ENCODE measurements around the gene FAM163B.
A peak's percentile ranks its signal among the peaks of the same experiment; 100 is the strongest.

The FAM163B gene

DNA sequence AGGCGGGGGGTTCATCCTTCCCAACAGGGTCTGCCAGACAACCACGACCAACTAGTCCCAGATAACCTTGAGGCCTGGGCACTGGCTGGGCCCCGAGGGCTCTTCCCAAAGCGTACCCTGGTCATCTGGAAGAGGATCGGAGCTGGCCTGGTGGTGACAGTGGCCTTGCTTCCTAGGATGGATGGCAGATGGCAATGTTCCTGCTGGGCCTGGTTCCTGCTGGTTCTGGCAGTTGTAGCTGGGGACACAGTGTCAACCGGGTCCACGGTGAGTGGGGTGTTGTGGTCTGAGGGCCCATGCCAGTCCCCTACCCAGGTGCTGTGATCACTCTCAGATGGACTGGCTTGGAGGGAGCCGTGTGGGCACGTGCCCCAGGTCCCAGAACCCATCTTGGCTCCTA, 72.7 kb downstream of the FAM163B start:
- no peak overlapping the region for H3K4me3 ChIP-seq (replicated peaks; ENCODE audit: low read depth, low read length)
- TF ChIP-seq, protein P1, sequence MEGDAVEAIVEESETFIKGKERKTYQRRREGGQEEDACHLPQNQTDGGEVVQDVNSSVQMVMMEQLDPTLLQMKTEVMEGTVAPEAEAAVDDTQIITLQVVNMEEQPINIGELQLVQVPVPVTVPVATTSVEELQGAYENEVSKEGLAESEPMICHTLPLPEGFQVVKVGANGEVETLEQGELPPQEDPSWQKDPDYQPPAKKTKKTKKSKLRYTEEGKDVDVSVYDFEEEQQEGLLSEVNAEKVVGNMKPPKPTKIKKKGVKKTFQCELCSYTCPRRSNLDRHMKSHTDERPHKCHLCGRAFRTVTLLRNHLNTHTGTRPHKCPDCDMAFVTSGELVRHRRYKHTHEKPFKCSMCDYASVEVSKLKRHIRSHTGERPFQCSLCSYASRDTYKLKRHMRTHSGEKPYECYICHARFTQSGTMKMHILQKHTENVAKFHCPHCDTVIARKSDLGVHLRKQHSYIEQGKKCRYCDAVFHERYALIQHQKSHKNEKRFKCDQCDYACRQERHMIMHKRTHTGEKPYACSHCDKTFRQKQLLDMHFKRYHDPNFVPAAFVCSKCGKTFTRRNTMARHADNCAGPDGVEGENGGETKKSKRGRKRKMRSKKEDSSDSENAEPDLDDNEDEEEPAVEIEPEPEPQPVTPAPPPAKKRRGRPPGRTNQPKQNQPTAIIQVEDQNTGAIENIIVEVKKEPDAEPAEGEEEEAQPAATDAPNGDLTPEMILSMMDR (IDR thresholded peaks at IDR 0.05; ENCODE audit: low read length, missing control alignments) = no peak
- no peak for DNase-seq (ENCODE audit: low read depth)

DNA sequence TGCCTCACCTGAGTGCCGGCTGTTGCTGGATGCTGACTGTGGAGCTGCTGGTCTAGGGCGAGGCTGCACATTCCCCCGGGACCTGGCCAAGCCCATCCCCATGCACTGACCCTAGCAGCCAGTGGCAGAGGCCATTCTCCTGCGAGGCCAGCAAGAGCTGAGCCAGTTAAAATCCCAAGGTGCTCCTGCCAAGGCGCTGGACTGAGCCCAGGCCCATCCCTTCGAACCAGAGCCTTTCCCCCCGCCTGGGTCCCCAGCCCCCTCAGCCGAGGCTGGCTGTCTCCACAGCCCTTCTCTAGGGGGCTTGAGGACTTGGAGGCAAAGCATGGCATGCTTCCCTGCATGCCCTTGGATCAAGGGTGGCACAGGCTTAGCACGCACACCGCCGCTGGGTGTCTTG, 73.1 kb downstream of the FAM163B start:
- DNase-seq (ENCODE audit: low read depth) = no peak
- no peak overlapping the region for H3K4me3 ChIP-seq (replicated peaks; ENCODE audit: low read depth, low read length)
- TF ChIP-seq, protein P1 (IDR thresholded peaks at IDR 0.05; ENCODE audit: low read length, missing control alignments) = no peak

DNA sequence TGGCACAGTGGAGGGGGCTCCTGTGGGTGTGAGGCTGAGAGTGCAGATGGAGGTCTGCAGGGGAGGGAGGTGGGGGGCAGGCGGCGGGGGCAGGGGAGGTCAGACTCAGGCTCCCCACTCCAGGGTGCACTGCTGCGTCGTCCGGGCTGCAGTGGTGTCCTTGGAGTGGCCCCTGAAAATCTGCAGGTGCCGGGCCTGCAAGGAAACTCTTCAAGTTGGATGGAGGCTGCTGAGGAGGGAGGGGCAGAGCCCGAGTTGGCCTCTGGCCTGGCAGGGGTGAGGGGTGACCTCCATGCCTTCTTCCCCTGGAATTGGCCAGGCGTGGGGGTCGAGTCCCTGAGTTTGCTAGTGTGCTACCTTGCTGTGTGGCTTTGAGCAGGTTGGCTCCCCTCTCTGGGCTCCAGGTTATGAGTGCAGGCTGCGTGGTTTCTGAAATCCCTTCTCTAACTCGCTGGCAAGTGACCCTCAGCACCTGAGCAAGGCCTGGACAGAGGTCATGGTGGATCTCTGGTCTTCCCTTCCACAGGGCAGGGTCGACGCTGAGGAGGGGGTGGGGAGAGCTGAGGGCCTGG, 73.8 kb downstream of the FAM163B start:
- H3K4me3 ChIP-seq (replicated peaks; ENCODE audit: low read depth, low read length) = peak overlapping the region; percentile 33
- DNase-seq (ENCODE audit: low read depth) = no peak
- TF ChIP-seq, protein P1 (IDR thresholded peaks at IDR 0.05; ENCODE audit: low read length, missing control alignments) = no peak

DNA sequence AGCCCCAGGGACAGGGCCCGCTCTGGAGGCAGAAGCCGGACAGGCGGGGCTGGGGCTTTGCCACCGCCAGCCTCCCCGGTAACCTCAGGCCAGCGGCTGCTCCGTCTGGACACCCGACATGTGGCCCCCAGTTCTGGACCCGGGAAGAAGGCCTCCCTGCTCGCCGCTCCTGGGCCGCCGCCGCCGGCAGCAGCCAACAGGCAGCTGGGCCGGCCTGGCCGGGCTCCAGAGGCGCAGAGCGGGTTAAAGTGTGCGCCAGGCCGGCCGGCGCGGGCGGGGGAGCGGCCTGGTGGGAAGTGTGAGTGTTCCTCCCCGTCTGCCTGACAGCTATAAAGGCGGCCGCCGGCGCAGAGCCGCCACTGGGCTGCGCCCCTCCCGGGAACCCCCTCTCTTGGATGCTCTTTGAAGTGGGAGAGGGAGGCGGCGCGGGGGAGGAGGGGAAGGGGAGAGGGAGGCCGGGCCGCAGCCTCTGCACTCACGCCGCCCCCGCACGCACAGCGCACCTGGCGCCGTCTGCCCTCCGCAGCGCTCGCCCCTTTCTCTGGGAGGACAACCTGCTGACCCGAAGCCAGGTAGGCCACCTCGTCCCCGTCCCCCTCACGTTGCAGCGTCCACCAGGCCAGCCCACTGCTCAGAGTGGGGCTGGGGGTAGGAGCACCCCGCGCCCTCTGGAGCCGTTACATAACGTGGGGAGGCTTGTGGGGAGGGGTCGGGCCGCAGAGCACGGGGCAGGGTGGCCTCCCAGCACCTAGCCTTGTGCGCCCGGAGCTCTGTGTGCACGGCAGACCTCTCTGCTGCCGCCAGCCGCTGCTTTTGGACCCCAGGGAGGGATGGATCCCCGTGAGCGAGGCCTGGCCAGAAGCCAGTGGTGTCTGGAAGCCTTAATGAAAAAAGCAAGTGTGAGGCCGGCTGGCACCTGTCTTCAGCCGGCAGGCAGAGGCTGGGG, 74.6 kb downstream of the FAM163B start, which contains the start of gene ADAMTSL2:
TSS of gene ADAMTSL2 (plus strand) at position 359 of the 946 bp plus-strand sequence. CDS start 2,009 bp downstream, outside the sequence.
- peak within 1 kb of the TSS; percentile 33 for H3K4me3 ChIP-seq (replicated peaks; ENCODE audit: low read depth, low read length)
- peak; percentile 76 for DNase-seq (ENCODE audit: low read depth)
- TF ChIP-seq, protein P1 (IDR thresholded peaks at IDR 0.05; ENCODE audit: low read length, missing control alignments) = no peak

DNA sequence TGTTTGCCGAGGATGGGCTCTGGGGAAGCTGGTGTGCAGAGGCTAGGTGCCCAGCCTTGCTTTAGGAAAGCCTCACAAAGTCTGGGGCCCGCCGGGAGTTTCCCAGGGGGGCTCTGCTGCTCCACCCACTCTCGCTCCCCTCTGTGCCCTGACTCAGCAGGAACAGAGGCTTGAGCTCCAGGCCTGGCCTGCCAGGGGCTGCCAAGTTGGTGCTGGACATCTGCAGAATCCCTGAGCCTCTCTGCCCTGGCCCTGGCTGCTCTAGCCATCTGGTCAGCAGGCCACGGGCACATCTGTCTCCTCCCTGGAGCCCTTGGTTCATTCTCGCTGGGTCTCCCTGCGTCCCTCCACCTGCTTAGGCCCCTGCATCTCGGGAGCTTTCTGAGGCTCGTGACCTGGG, 75.3 kb downstream of the FAM163B start:
- TF ChIP-seq, protein P1 (IDR thresholded peaks at IDR 0.05; ENCODE audit: low read length, missing control alignments) = no peak
- DNase-seq (ENCODE audit: low read depth) = no peak
- H3K4me3 ChIP-seq (replicated peaks; ENCODE audit: low read depth, low read length) = no peak overlapping the region

DNA sequence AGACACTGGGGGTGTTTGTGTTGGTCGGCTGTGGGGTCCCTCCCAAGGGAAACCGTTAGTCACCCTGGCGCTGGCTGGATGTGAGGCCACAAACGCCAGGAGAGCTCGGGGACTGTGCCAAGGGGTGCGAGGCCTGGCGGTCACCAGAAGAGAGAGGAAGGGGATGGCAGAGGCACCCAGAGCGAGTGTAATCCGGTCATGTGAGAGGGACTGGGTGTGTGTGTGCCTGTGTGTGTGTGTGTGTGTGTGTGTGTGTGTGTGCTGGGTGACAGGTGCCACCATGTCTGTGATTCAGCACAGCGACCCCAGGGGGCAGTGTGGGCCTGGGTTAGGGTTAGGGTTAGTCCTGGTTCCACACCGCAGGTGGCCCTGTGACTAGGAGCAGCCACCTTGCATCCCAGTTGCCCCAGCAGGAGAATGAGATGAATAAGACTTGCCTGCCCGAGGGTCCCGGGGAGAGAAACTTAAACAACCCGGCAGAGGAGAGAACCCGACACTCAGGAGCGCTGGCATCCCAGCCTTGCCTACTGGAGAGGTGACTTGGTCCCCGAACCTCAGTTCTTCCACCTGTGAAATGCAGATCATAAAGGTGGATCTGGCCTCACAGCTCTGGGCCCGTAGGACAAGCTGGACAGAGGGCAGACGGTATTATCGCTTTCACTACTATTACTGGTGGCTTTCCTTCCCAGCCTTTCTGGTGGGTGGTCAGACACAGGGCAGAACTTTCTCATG, 76.1 kb downstream of the FAM163B start:
- no peak overlapping the region for H3K4me3 ChIP-seq (replicated peaks; ENCODE audit: low read depth, low read length)
- TF ChIP-seq, protein P1 (IDR thresholded peaks at IDR 0.05; ENCODE audit: low read length, missing control alignments) = peak; percentile 68
- peak; percentile 72 for DNase-seq (ENCODE audit: low read depth)

Measured in fibroblast of pulmonary artery (primary cell).